DOHH2 (cell line): ENCODE results near the gene LGR6.

Experiments used
- H3F3A ChIP-seq: fragments of 200-600 bp; sonication (generic), shearing (Covaris generic); 2 replicates; pipeline ENCODE4 v1.6.0; 2016; ENCODE audit warnings: antibody characterized with exemption, mild to moderate bottlenecking; ENCODE audit not compliant: control insufficient read depth, insufficient read depth
- H3K27ac ChIP-seq: fragments of 200-600 bp; sonication (generic); 2 replicates; pipeline ENCODE4 v1.5.1; 2014; ENCODE audit warnings: low read depth, mild to moderate bottlenecking, low read length, moderate library complexity
- H3K27me3 ChIP-seq: fragments of 200-600 bp; sonication (generic); 2 replicates; pipeline ENCODE4 v1.6.1; 2014; ENCODE audit warnings: mild to moderate bottlenecking, low read length, mixed read lengths; ENCODE audit not compliant: control insufficient read depth
- H3K36me3 ChIP-seq: fragments of 200-600 bp; sonication (generic); 2 replicates; pipeline ENCODE4 v1.6.1; 2014; ENCODE audit warnings: mild to moderate bottlenecking, low read length, moderate library complexity, mixed read lengths; ENCODE audit not compliant: control insufficient read depth
- H3K4me1 ChIP-seq: fragments of 200-600 bp; sonication (generic); 2 replicates; pipeline ENCODE4 v1.6.1; 2014; ENCODE audit warnings: mild to moderate bottlenecking, low read length, mixed read lengths; ENCODE audit not compliant: control insufficient read depth
- H3K4me2 ChIP-seq: fragments of 200-600 bp; sonication (generic); 2 replicates; pipeline ENCODE4 v1.6.0; 2014; ENCODE audit warnings: mild to moderate bottlenecking, low read length, moderate library complexity
- H3K4me3 ChIP-seq: fragments of 200-600 bp; sonication (generic); 2 replicates; pipeline ENCODE4 v1.5.1; 2014; ENCODE audit warnings: mild to moderate bottlenecking, low read length, mixed read lengths
- H3K79me2 ChIP-seq: fragments of 200-600 bp; sonication (generic); 2 replicates; pipeline ENCODE4 v1.6.1; 2014; ENCODE audit warnings: mild to moderate bottlenecking, low read length, mixed read lengths; ENCODE audit not compliant: control insufficient read depth
- H3K9me2 ChIP-seq: fragments of 200-600 bp; sonication (generic); replicated peaks from 2 replicates; pipeline ENCODE4 v1.6.1; 2014; ENCODE audit warnings: mild to moderate bottlenecking, low read length, mixed read lengths; ENCODE audit not compliant: control insufficient read depth
- H3K9me3 ChIP-seq: fragments of 200-600 bp; sonication (generic); 2 replicates; pipeline ENCODE4 v1.6.1; 2014; ENCODE audit warnings: antibody characterized with exemption, low read length, mixed read lengths; ENCODE audit not compliant: control insufficient read depth, insufficient read depth
- H4K20me1 ChIP-seq: fragments of 200-600 bp; sonication (generic); 2 replicates; pipeline ENCODE4 v1.6.0; 2014; ENCODE audit warnings: low read depth, mild to moderate bottlenecking, antibody characterized with exemption, low read length, moderate library complexity; ENCODE audit not compliant: control insufficient read depth, insufficient read depth
- CTCF ChIP-seq: fragments of 200-600 bp; sonication (generic); IDR thresholded peaks from one replicate; pipeline ENCODE4 v1.5.1; 2014; ENCODE audit warnings: antibody characterized with exemption, mild to moderate bottlenecking, low read depth, low read length; ENCODE audit not compliant: poor library complexity, severe bottlenecking
- EZH2phosphoT487 ChIP-seq: fragments of 200-600 bp; sonication (generic); IDR thresholded peaks from 2 replicates; pipeline ENCODE4 v1.6.1; 2017; ENCODE audit warnings: borderline replicate concordance, mild to moderate bottlenecking, antibody characterized with exemption, low read length, moderate library complexity, mixed read lengths

Gene LGR6

GRCh38 chr1:202202500-202203168 is 9.0 kb downstream of the LGR6 start:
- Histone ChIP-seq H3K27ac (no peak overlapping the region), H3K27me3 (peaks cover 3% of the 10 kb centered on the region; the same call in 1 of the 2 replicates), H3K4me3 (no peak overlapping the region)

GRCh38 chr1:202203238-202204039 is 9.8 kb downstream of the LGR6 start:
- H3K27ac ChIP-seq, result no peak overlapping the region
- H3K9me2 ChIP-seq, result no peaks in the 10 kb centered on the region
- no peak overlapping the region for H3K4me3 ChIP-seq
- peaks cover 3% of the 10 kb centered on the region; the same call in 1 of the 2 replicates for H3K27me3 ChIP-seq
- H3K36me3 ChIP-seq, result no peaks in the 10 kb centered on the region
- no peak for TF ChIP-seq CTCF
- TF ChIP-seq EZH2phosphoT487, result no peak
- 0 out of 2 replicates have a peak, but pooled peaks cover 3% of the 10 kb centered on the region for H3F3A ChIP-seq
- no peaks in the 10 kb centered on the region for H3K79me2 ChIP-seq
- peak overlapping the region; percentile 4; the same call in 1 of the 2 replicates for H3K4me2 ChIP-seq
- H3K4me1 ChIP-seq, result peaks cover 17% of the 10 kb centered on the region
- H3K9me3 ChIP-seq, result 0 out of 2 replicates have a peak, but pooled peaks cover 2% of the 10 kb centered on the region
- no peaks in the 10 kb centered on the region for H4K20me1 ChIP-seq

More at GRCh38 chr1:202202500-202203168, 9.0 kb downstream of the LGR6 start:
- Histone ChIP-seq H3K79me2 (no peaks in the 10 kb centered on the region), H3K4me1 (peaks cover 17% of the 10 kb centered on the region), H3K9me2 (no peaks in the 10 kb centered on the region), H3K4me2 (no peak overlapping the region), H3K9me3 (0 out of 2 replicates have a peak, but pooled peaks cover 2% of the 10 kb centered on the region), H4K20me1 (no peaks in the 10 kb centered on the region), H3F3A (0 out of 2 replicates have a peak, but pooled peaks cover 3% of the 10 kb centered on the region), H3K36me3 (no peaks in the 10 kb centered on the region)
- TF ChIP-seq CTCF (no peak), EZH2phosphoT487 (no peak)

GRCh38 chr1:202204065-202204464 is 10.5 kb downstream of the LGR6 start:
- peak overlapping the region; percentile 4; the same call in 1 of the 2 replicates for H3K4me2 ChIP-seq

More at GRCh38 chr1:202204065-202204464, 10.5 kb downstream of the LGR6 start:
- no peaks in the 10 kb centered on the region for H3K79me2 ChIP-seq
- TF ChIP-seq EZH2phosphoT487 (no peak), CTCF (no peak)
- 0 out of 2 replicates have a peak, but pooled peaks cover 3% of the 10 kb centered on the region for H3F3A ChIP-seq
- H3K4me1 ChIP-seq, result peaks cover 12% of the 10 kb centered on the region
- no peaks in the 10 kb centered on the region for H3K9me2 ChIP-seq
- H3K27me3 ChIP-seq, result peaks cover 3% of the 10 kb centered on the region; the same call in 1 of the 2 replicates
- H3K4me3 ChIP-seq, result no peak overlapping the region
- H3K36me3 ChIP-seq, result no peaks in the 10 kb centered on the region
- H4K20me1 ChIP-seq, result no peaks in the 10 kb centered on the region
- H3K9me3 ChIP-seq, result 0 out of 2 replicates have a peak, but pooled peaks cover 2% of the 10 kb centered on the region
- H3K27ac ChIP-seq, result no peak overlapping the region
